HT1080 (cell line): Measurements from ENCODE around the gene TPGS2. TPM values are rescaled to one million over a fixed set of nuclear protein-coding genes. Genes with fewer than 3 reads are reported as not detected.
"Not testable (repeated sequence)": the region's sequence is repeated elsewhere in the genome, so short reads cannot be mapped to it uniquely, and the experiment has no call there.

ENCODE experiments used
- DNase-seq: peaks from one replicate; pipeline ENCODE4 v3.0.0-alpha.2; 2015; ENCODE audit warnings: low read depth
- total RNA-seq: library from RNA; depleted of rRNA; stranded (reverse); fragments of >200 nt; shearing (Covaris generic); gene quantifications from 2 replicates; pipeline ENCODE4 v1.2.3, GENCODE V29; 2014

The TPGS2 gene
- total RNA-seq, 1 experiment from 2014 or later, result 123 TPM

- DNase-seq, result no peak
These were observed 3.3 kb downstream of the TPGS2 start for GRCh38 chr18:36825526-36825925.

GRCh38 chr18:36821681-36822080 lies 7.1 kb downstream of the TPGS2 start:
- no peak for DNase-seq

DNA sequence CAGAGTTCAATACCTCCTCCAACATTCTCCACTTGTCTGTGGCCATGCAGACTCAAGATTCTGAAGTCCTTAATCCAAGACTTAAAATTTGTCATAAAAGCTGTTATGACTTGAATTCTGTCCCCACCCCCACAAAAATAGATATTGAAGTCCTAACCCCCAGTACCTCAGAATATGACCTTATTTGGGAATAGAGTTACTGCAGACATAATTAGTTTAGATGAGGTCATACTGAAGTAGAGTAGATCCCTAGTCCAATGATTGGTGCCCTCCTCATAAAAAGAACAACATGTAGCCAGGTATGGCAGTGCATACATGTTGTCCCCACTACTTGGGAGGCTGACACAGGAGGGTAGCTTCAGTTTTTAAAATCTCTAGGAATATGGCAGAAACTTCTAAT lies 9.2 kb downstream of the TPGS2 start:
- no peak for DNase-seq

- no peak for DNase-seq
These were observed 10.2 kb downstream of the TPGS2 start for GRCh38 chr18:36818652-36819051.

- no peak for DNase-seq
These were observed 11.8 kb downstream of the TPGS2 start for GRCh38 chr18:36817039-36817438.

GRCh38 chr18:36816096-36816495 lies 12.7 kb downstream of the TPGS2 start:
- not testable (repeated sequence) for DNase-seq

DNA sequence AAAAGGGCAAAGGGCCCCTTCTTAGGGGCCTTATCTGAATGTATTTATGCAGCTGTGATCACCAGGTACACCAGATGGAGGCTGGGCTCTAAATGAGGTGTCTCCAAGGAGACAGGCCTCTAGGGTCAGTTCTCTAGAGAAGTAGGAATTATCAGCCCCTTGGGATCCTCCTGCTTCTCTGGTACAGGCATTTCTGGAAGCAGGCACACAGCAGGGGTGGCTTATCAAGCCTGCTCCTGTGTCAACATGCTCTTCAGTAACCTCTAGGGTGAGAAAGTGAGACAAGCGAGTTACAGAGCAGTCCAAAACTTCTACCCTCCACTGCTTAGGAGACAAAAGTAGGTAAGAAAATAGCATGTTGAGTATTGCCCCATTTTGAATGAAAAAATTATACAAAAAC lies 13.8 kb downstream of the TPGS2 start:
- no peak for DNase-seq

DNA sequence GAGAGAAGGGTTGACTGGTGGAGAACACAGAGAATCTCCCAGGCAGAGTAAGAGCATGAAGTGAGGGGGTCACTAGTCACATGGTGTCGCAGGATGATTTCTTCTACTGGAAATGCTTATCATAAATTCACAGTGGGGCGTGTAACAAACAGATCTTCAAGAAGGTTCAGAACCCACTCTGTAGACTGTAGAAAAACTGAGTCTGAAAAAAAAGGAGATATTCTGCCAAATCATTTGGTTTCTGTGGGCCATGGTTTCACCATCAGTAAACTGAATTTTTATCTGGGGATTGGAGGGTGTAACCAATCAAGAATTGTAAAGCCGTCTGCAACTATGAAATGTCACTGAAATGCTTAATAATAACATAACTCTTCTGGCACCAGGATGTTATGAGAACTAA lies 15.0 kb downstream of the TPGS2 start:
- no peak for DNase-seq

DNA sequence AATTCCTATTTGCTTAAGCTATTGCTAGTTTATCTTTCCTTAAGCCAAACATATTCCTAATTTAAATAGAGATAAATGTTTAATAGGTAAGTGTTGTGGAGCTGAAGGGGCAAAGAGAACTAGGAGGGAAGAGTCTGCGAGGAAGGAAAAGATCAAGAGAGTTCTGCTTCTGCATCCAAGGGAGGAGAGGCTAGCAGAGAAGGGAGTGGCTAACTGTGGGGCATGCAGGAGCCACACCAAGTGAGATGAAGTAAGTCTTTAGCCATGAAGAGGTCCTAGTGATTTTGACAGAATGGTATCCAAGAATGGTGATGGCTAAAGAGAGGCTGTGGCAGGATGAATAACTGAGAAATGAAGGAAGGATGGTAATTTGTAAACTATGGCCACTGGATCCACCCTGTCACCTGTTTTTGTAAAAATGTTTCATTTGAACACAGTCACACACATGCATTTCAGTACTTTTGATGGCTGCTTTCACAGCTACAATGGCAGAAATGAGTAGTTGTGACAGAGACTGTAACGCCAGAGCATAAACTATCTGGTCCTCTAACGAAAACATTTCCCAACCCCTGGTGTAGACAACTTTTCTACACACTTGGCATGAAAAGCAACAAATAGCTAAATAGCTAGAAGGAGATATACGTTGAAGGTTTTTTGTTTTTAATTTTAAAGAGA lies 15.6 kb downstream of the TPGS2 start:
- no peak for DNase-seq

GRCh38 chr18:36812678-36813077 lies 16.1 kb downstream of the TPGS2 start:
- DNase-seq, result no peak

DNA sequence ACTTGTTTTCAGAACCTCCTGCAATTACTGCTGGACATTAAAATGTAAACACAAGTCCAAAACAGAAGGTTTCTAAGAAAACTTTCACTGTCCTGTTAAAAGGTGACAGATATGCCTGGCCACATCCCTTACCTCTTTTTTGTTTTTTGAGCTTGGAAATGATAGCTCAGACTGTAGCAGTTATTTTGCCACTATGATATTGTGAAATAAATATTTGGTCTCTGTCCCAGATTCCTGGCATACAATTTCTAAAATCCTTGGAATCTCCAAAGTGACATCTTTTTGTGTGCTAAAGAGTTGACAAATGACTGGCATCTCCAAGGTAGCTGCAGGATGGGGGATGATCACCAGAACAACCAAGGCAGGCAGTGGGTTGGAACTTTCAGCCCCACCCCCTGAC lies 16.8 kb downstream of the TPGS2 start:
- DNase-seq, result no peak

DNA sequence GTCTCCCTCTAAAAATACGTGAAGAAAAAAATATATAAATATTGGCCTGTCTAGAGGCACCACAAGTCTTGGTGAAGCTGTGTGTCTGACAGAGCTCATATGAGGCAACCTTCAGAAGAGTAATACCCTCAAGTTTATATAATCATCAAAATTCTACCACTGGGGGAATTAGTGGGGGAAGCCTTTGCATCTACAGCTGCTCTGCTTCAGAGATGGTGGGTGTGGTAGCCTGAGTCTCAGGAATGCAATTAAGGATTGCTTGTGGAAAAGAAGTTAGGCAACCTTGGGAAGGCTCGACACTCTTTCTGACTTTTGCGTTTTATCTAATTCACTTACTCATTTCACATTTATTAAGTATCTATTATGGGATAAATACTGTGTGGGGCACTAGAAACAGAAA lies 17.4 kb downstream of the TPGS2 start:
- DNase-seq, result no peak

GRCh38 chr18:36809590-36810381 lies 19.0 kb downstream of the TPGS2 start:
- peak; percentile 48 for DNase-seq

- DNase-seq, result peak; percentile 81
These were observed 20.1 kb downstream of the TPGS2 start for GRCh38 chr18:36808681-36809080.

GRCh38 chr18:36805105-36805504 lies 23.7 kb downstream of the TPGS2 start:
- DNase-seq, result no peak

DNA sequence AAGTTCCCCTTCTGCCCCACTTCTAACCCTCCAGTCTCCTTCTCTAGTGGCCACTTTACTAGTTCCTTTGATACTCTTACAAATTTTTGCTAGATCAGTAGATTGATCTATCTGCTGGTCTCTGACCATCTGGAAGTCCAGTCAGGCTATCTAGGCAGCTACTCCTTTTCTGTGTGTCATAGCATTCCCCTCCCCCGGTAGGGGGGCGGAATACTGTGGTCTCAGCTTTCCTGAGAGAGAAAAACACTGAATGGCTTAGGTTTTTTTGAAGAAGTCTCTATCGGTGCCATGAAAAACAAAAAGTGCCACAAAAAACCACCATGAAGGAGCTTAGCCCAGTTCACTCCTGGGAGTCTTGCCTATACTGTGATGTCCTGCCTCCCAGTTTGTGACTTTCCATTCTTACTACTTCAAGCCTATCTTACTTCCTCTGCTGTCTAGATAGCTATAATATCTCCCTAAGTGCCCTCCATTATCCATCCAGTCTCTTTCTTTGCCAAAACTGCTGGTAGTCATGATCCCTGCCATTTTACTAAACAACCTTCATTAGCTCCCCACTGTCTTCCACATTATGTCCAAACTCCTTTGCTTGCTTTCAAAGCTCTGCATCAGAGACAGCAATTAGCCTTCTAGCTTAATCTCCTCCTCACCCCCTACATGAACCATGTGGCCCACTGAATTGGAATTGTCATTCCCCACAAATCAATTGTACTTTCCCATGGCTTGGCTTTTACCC lies 29.9 kb downstream of the TPGS2 start:
- no peak for DNase-seq

- no peak for DNase-seq
These were observed 36.0 kb downstream of the TPGS2 start for GRCh38 chr18:36792634-36793283.

GRCh38 chr18:36786686-36787085 lies 42.1 kb downstream of the TPGS2 start:
- DNase-seq, result peak; percentile 45

DNA sequence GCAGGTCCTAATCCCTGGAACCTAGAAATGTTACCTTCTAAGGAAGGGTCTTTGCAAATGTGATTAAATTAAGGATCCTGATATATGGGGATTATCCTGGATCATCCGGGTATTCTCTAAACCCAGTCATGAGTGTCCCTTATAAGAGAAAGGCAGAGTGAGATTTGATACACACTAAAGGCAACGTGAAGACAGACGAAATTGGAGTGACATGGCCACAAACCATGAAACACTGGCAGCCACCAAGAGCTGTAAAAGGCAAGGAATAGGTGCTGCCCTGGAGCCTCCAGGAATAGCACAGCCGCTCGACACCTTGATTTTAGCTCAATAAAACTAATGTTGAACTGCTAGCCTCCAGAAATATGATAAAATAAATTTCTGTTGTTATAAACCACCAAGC lies 45.0 kb downstream of the TPGS2 start:
- no peak for DNase-seq

- DNase-seq, result no peak
These were observed 46.1 kb downstream of the TPGS2 start for GRCh38 chr18:36782710-36783109.

DNA sequence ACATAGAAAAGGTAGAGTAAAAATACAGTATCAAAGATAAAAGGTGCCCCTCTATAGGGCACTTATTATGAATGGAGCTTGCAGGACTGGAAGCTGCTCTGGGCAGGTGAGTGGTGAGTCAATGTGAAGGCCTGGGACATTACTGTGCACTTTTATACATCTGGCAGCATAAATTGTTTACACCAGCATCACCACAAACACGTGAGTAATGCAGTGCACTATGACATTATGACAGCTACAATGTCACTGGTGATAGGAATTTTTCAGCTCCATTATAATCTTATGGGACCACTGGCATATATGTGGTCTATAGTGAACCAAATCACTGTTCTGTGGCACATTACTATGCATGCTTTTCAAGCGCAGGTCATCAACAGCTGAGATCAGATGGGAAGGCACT lies 48.1 kb downstream of the TPGS2 start:
- no peak for DNase-seq

DNA sequence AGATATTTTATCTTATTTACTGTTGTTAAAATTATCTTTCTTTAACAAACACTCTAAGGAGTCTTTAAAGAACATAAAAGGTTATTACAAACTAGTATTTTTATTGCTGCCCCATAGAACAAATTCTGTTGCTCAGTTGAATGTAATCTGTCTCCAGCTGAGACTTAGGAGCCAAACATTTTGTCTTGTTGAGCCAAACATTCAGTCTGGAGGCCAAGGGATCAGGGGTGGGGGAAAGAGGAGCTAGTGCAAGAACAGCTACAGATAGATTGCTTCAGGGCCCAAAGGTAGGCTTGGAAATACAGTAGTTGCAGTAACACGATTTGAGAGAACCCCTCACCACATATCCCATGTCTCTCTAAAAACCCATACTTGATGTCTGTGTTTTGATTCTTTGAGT lies 51.2 kb downstream of the TPGS2 start:
- no peak for DNase-seq
